WTC11 (cell line): Measurements from ENCODE around the gene SRCIN1.

ENCODE experiments used
- ATF6 ChIP-seq: sonication (generic); formaldehyde crosslinking; IDR thresholded peaks from 2 replicates; pipeline ENCODE4 v1.8.1; 2023; ENCODE audit warnings: mild to moderate bottlenecking, missing genetic modification reagents
- CTCF ChIP-seq: fragments of 200-600 bp; IDR thresholded peaks from 2 replicates; pipeline ENCODE4 v1.8.0; 2022; ENCODE audit warnings: antibody characterized with exemption
- ETV6 ChIP-seq: sonication (generic); formaldehyde crosslinking; IDR thresholded peaks from 2 replicates; pipeline ENCODE4 v1.8.1; 2022; ENCODE audit warnings: mild to moderate bottlenecking, missing genetic modification reagents
- JUN ChIP-seq: sonication (generic); formaldehyde crosslinking; IDR thresholded peaks from 2 replicates; pipeline ENCODE4 v1.8.0; 2023; ENCODE audit warnings: mild to moderate bottlenecking, missing genetic modification reagents
- MAX ChIP-seq: sonication (generic); formaldehyde crosslinking; IDR thresholded peaks from 2 replicates; pipeline ENCODE4 v1.8.0; 2022; ENCODE audit warnings: mild to moderate bottlenecking, missing genetic modification reagents
- MLX ChIP-seq: sonication (generic); formaldehyde crosslinking; IDR thresholded peaks from 2 replicates; pipeline ENCODE4 v1.8.1; 2023; ENCODE audit warnings: mild to moderate bottlenecking, missing genetic modification reagents, moderate library complexity
- NFYB ChIP-seq: sonication (generic); formaldehyde crosslinking; conservative IDR thresholded peaks from 2 replicates; pipeline ENCODE4 v1.8.0; 2022; ENCODE audit warnings: low read depth, missing genetic modification reagents
- SP1 ChIP-seq: sonication (generic); formaldehyde crosslinking; conservative IDR thresholded peaks from 2 replicates; pipeline ENCODE4 v1.8.1; 2022; ENCODE audit warnings: missing genetic modification reagents
- USF1 ChIP-seq: sonication (generic); formaldehyde crosslinking; IDR thresholded peaks from 2 replicates; pipeline ENCODE4 v1.8.0; 2022; ENCODE audit warnings: mild to moderate bottlenecking, missing genetic modification reagents
- USF2 ChIP-seq: sonication (generic); formaldehyde crosslinking; IDR thresholded peaks from 2 replicates; pipeline ENCODE4 v1.8.1; 2023; ENCODE audit warnings: mild to moderate bottlenecking, missing genetic modification reagents, moderate library complexity

- TF ChIP-seq NFYB (CRISPR knock-in tag) (no peak), MLX (CRISPR knock-in tag) (no peak), CTCF (no peak; the same call in 1 of the 2 replicates), ETV6 (0 out of 2 replicates have a peak, but pooled peaks have one; percentile 24), MAX (peak; percentile 79; the same call in 1 of the 2 replicates), USF1 (0 out of 2 replicates have a peak, but pooled peaks have one; percentile 36), USF2 (CRISPR knock-in tag) (peak; percentile 40), JUN (CRISPR knock-in tag) (no peak), SP1 (peak; percentile 45; the same call in 1 of the 2 replicates), ATF6 (CRISPR knock-in tag) (no peak)
Measured at GRCh38 chr17:38509772-38510420, 95.9 kb downstream of the SRCIN1 start.
